Hepatocyte (in vitro differentiated cells): Measurements from ENCODE around the gene ADD2.

Source experiments
- EZH2phosphoT487 ChIP-seq: fragments of 200-600 bp; sonication (generic); IDR thresholded peaks from one replicate; pipeline ENCODE4 v1.6.1; 2018; ENCODE audit warnings: antibody characterized with exemption, mild to moderate bottlenecking, low read depth, moderate library complexity; ENCODE audit not compliant: unreplicated experiment, severe bottlenecking
- TF ChIP-seq, protein P1 (sequence below): fragments of 200-600 bp; sonication (generic); IDR thresholded peaks from 2 replicates; pipeline ENCODE4 v1.5.1; 2016; ENCODE audit warnings: antibody characterized with exemption, mild to moderate bottlenecking; ENCODE audit not compliant: poor library complexity

DNA sequence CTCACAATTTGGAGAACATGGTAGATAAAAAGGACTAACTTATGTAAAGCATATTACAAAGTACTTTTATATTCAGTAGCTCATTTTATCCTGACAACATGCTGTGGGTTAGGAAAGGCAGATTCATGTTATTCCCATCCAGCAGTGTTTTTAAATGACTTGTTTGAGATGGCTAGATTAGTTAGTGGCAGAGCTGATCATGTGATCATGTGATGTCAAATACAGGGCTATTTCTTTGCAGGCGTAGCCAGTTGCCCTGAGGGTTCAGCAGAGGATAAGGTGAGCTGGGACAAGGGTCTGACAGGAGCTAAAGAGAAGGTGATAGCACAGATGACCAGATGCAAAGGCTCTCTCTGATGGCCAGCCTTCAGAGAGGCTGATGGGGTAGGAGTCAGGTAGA lies 97.8 kb downstream of the ADD2 start:
- TF ChIP-seq, protein P1, sequence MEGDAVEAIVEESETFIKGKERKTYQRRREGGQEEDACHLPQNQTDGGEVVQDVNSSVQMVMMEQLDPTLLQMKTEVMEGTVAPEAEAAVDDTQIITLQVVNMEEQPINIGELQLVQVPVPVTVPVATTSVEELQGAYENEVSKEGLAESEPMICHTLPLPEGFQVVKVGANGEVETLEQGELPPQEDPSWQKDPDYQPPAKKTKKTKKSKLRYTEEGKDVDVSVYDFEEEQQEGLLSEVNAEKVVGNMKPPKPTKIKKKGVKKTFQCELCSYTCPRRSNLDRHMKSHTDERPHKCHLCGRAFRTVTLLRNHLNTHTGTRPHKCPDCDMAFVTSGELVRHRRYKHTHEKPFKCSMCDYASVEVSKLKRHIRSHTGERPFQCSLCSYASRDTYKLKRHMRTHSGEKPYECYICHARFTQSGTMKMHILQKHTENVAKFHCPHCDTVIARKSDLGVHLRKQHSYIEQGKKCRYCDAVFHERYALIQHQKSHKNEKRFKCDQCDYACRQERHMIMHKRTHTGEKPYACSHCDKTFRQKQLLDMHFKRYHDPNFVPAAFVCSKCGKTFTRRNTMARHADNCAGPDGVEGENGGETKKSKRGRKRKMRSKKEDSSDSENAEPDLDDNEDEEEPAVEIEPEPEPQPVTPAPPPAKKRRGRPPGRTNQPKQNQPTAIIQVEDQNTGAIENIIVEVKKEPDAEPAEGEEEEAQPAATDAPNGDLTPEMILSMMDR = no peak
- TF ChIP-seq EZH2phosphoT487 = no peak
